GM19452 (cell line): ENCODE data around the gene HLA-C.
"Not testable (repeated sequence)": the region's sequence is repeated elsewhere in the genome, so short reads cannot be mapped to it uniquely, and the experiment has no call there.

Experiments used
- ATAC-seq: cut with Tn5 transposase; IDR thresholded peaks from one replicate; pipeline ENCODE4 v1.9.1; 2021; ENCODE audit not compliant: unreplicated experiment

The HLA-C gene

DNA sequence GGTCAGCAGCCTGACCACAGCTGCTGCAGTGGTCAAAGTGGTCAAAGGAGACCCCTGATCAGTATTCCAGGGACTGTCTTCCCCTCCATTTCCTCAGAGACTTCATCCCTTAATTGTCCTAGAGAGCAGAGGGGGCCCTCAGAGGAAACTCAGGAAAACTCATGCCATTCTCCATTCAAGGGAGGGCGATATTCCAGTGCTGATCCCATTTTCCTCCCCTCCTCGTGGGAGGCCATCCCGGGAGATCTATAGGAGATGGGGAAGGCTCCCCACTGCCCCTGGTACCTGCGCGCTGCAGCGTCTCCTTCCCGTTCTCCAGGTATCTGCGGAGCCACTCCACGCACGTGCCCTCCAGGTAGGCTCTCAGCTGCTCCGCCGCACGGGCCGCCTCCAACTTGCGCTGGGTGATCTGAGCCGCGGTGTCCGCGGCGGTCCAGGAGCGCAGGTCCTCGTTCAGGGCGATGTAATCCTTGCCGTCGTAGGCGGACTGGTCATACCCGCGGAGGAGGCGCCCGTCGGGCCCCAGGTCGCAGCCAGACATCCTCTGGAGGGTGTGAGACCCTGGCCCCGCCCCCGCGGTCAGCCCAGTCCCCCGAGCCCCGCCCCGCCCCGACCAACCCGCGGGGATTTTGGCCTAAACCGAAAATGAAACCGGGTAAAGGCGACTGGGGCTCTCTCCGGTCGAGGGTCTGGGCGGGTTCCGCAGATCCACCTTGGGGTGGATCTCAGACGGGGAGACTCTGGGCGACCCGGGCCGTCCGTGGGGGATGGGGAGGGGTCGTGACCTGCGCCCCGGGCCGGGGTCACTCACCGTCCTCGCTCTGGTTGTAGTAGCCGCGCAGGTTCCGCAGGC lies 878 bp downstream of the HLA-C start:
- no peak for ATAC-seq

GRCh38 chr6:31268836-31269235 lies 3.1 kb downstream of the HLA-C start:
- ATAC-seq, result no peak

GRCh38 chr6:31268369-31268765 lies 3.5 kb downstream of the HLA-C start:
- ATAC-seq, result no peak

DNA sequence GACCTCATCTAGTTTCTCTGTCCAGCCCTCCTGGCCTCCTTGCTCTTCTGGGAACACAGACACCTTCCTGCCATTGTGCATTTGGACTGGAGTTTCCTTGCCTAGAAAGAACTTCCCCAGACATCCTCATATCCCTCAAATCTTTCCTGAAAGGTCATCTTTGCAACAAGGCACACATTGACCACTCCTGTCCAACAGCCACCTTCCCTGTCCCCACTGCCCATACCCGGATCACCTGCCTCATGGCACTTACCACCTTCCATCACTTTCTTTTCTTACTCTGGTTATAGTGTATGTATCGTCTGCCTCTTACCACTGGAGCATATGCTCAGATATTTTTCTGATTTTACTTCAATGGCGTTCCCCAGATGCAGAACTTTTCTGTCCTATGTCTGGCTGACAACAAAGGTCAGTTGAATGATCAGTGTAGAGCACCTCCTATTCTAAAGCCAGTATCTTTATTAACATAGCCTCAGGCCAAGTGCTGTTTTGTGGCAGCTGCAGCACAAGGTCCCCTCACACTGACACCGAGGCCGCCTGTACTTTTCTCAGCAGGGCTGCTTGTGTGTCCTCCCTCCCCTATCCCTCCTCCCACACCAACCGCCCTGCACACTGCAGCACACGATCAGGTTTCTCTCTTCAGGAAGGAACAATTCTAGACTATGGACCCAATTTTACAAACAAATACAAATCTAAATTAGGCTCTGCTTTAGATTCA lies 4.1 kb downstream of the HLA-C start:
- no peak for ATAC-seq

DNA sequence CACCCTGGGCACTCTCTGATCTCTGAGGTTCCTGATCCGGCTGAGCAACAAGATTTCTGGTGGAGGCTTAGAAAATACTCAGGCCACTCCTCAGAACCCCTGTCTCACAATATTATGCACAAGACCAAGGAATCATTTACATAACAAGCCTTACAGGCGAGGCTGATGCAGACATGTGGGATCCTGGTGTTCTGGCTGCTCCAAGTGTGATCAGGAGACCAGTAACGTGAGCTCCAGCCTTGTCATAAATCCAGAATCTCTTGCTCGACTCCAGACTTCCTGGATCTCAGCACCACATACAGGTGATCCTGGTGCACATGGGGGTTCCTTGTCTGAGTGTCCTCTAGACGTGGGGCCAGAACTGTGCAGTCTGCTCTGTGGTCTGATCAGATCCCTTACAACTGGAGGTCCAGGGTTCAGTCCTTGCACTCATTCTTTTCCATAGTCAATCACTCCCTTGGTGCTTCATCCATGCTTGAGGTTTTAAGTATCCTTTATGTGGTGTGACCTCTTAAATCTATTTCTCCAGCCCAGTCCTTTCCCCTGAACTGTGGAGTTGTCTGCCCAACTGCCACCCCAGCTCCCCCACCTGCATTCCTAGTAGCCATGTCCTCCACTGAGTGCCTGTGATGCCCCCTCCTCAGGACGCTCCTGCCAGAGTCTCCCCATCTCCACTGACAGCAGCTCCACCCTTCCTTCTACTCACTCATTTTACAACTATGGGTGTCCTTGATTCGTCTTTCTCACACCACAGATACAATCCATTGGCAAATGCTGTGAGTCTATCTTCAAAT lies 5.1 kb downstream of the HLA-C start:
- no peak for ATAC-seq

- no peak for ATAC-seq
Measured at GRCh38 chr6:31265926-31266325, 6.0 kb downstream of the HLA-C start.

DNA sequence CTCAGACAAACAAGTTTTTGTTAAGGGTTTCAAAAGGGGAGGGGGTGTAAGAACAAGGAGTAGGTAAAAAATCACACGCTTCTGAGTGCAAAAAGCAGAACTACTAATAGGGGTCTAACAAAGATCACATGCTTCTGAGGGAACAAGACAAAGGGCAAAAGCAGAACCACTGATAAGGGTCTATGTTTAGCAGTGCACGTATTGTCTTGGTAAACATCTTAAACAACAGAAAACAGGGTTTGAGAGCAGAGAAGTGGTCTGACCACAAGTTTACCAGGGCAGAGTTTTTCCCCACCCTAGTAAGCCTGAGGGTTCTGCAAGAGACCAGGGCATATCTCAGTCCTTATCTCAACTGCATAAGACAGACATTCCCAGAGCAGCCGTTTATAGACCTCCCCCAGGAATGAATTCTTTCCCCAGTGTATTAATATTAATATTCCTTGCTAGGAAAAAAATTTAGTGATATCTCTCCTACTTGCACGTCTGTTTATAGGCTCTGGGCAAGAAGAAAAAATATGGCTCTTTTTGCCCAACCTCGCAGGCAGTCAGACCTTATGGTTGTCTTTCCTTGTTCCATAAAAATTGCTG lies 8.5 kb downstream of the HLA-C start:
- not testable (repeated sequence) for ATAC-seq

DNA sequence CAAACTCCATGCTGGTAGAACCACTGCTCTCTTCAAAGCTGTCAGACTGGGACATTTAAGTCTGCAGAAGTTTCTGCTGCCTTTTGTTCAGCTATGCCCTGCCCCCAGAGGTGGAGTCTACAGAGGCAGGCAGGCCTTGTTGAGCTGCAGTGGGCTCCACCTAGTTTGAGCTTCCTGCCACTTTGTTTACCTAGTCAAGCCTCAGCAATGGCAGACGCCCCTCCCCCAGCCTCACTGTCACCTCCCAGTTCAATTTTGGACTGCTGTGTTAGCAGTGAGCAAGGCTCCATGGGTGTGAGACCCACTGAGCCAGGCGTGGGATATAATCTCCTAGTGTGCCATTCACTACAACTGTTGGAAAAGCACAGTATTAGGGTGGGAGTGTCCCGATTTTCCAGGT lies 11.9 kb downstream of the HLA-C start:
- ATAC-seq, result not testable (repeated sequence)

GRCh38 chr6:31252625-31253024 lies 19.3 kb downstream of the HLA-C start:
- no peak for ATAC-seq

GRCh38 chr6:31251261-31251660 lies 20.6 kb downstream of the HLA-C start:
- ATAC-seq, result no peak

GRCh38 chr6:31249184-31249583 lies 22.7 kb downstream of the HLA-C start:
- no peak for ATAC-seq

- ATAC-seq, result no peak
Measured at GRCh38 chr6:31247813-31248212, 24.1 kb downstream of the HLA-C start.

DNA sequence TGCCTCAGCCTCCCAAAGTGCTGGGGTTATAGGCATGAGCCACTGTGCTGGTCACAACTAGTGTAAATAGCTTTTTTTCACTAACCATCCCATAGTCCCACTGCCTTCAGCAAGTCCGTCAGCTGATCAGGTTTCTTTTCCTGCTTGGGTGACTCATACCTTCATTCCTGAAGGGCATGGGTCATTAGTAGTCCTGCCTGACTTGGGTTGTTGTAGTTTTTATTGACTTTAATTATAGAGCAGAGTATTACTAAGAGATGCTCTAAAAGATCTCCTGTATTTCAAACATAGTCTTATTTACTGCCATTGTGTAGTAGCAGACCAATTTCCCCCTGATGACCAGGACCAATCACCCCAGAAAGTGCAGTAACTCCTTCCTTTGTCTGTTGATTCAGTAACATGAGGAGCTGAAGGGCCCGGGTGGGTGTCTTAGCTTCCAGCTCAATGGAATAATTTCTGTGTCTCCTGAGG lies 25.8 kb downstream of the HLA-C start:
- no peak for ATAC-seq

GRCh38 chr6:31243508-31243907 lies 28.4 kb downstream of the HLA-C start:
- ATAC-seq, result no peak

DNA sequence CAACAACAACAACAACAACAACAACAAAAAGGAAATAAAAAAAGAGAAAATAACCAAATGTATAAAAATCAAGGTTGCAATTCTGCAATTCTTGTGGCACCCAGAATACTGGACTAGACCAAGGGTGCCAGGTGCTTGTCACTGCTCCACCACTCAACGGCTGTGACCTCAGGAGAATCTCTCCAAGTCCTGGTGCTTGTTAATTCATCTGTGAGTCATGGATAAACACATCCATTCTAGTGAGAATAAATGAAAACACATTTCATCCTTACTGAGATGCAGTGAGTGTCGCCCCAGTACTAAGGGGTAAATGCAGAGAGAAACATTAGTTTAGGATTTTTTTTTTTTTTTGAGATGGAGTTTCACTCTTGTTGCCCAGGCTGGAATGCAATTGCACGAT lies 32.0 kb downstream of the HLA-C start:
- no peak for ATAC-seq

DNA sequence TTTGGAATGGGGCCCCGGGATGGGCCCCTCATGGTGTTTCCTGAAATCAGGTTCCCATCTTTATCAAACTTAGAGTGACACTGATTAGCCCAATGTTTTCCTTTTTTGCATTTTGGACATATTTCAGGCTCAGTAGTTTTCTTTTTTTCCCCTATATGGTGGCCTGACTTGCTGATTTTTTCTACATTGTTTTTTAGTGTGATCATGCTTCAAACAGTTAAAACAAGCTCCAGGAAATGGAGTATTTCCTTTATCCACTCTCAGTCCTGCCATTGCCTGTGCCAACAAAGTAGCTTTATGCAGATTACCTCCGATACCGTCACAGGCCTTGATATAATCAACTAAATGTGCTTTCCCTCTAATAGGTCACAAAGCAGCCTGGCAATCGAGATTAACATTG lies 37.8 kb downstream of the HLA-C start:
- not testable (repeated sequence) for ATAC-seq

DNA sequence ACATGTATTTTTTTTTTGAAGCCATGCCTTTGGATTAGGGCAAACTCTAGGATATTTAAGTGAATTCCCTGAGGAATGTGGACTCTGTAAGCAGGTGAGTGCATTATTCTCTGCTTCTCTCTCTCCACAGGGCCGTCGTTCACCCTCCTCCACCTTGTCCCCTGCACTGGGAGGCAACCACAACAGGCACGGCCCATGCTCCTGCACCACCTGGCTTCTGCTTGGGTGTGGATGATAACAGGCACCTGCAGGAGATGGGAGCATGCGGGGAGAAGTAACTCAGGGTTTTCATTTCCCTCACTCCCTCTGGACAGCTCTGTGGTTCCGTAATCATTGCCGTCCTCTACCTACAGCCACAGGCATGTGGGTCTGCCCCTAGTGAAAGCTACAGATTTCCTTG lies 43.4 kb downstream of the HLA-C start:
- ATAC-seq, result no peak

DNA sequence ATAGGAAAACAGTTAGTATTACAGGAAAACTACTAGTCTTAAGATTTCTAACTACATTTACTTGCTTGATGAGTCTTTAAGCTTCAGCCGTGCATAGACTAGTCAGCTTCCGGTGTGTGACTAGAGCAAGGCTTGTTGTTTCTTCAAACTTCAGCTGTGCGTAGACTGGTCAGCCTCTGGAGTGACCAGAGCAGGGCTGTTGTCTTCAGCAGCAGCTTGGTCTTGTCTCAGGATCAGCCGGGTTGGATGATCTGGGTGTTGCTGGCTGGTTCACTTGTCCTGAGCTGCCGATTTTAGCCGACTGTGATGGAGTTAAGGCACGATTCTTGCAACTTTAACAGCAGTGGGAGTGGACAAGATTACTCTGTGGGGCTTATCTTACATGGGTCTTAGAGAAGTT lies 44.7 kb downstream of the HLA-C start:
- no peak for ATAC-seq

DNA sequence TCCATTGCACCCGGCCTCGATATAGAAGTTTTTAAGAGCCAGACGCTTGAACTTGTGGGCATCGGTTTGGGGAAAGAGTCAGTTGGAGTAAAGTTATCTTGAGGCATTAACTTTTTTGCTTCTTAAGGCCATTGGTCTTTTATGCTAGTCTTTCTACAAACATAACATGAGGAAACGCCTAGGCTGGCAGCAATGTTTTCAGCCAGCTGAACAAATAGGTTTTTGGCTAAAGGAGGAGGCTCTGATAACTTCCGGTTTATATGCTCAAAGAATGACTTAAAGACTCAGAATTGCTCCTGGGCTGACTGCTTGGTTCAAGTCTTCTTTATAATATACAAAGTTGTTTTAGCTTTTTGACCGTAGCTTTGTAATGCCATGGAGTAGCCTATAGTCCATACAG lies 46.2 kb downstream of the HLA-C start:
- no peak for ATAC-seq

DNA sequence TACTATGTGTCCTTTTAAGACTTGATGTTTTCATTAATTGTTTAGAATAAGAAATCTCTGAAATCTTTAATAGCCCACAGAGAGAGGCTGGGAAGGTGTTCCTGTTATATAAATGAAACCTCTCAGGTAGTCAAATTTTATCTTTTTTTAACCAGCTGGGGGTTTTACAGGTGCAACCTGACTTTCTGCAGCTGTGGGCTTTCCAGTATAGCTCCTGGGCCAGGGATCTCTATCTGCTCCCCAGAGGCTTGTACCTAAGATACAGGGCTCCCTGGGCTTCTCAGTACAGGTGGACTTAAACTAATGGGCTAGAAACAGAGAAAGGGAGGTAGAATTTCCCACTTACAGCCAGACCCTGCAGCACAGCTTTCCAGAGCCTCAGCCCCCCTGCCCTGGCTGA lies 49.4 kb downstream of the HLA-C start:
- ATAC-seq, result no peak
